K562 (cell line): ENCODE data around the gene NR2C2AP. TPM values are rescaled to one million over a fixed set of nuclear protein-coding genes. Genes with fewer than 3 reads are reported as not detected.

Experiments used
- BACH1 ChIP-seq: fragments of 200-800 bp; sonication (Bioruptor generic); IDR thresholded peaks from 2 replicates; pipeline ENCODE4 v1.6.1; 2016; ENCODE audit warnings: missing genetic modification characterization, missing compliant biosample characterization
- CBX5 ChIP-seq: IDR thresholded peaks from 2 replicates; pipeline ENCODE4 v1.6.1; 2014; ENCODE audit warnings: low read depth, borderline replicate concordance
- ELF2 ChIP-seq: fragments of 250-450 bp; sonication (Bioruptor Pico); IDR thresholded peaks from 2 replicates; pipeline ENCODE4 v1.5.0; 2021; ENCODE audit warnings: mild to moderate bottlenecking
- HOXB6 ChIP-seq: fragments of 250-450 bp; sonication (Bioruptor Pico); IDR thresholded peaks from 2 replicates; pipeline ENCODE4 v1.5.1; 2022; ENCODE audit warnings: mild to moderate bottlenecking, borderline replicate concordance
- KAT2B ChIP-seq: IDR thresholded peaks from one replicate; pipeline ENCODE4 v1.6.1; 2012; ENCODE audit warnings: low read depth, mild to moderate bottlenecking, control low read depth, inconsistent platforms, low read length, moderate library complexity
- KAT7 ChIP-seq: sonication (generic); formaldehyde crosslinking; IDR thresholded peaks from 2 replicates; pipeline ENCODE4 v1.8.0; 2022; ENCODE audit warnings: missing genetic modification reagents, mild to moderate bottlenecking, borderline replicate concordance
- KDM4B ChIP-seq, 2 experiments: fragments of 450-650 bp in 1 of 2; sonication (generic) in 1 of 2; IDR thresholded peaks; 2 replicates each; pipeline ENCODE4 v1.6.1; 2016 to 2017; ENCODE audit warnings: borderline replicate concordance in 2 of 2, antibody characterized with exemption in 1 of 2, low read depth in 1 of 2, mild to moderate bottlenecking in 1 of 2
- KLF13 ChIP-seq: fragments of 450-650 bp; IDR thresholded peaks from 2 replicates; pipeline ENCODE4 v1.6.1; 2016; ENCODE audit warnings: missing genetic modification characterization, low read depth, mild to moderate bottlenecking, missing compliant biosample characterization, moderate library complexity, borderline replicate concordance
- MXD1 ChIP-seq: fragments of 250-450 bp; sonication (Bioruptor Pico); IDR thresholded peaks from 2 replicates; pipeline ENCODE4 v1.8.0; 2021; ENCODE audit warnings: borderline replicate concordance, mild to moderate bottlenecking, moderate library complexity; ENCODE audit not compliant: poor library complexity, severe bottlenecking
- NCOR1 ChIP-seq: fragments of 450-650 bp; IDR thresholded peaks from 2 replicates; pipeline ENCODE4 v1.6.1; 2016; ENCODE audit warnings: mild to moderate bottlenecking, moderate library complexity
- NR0B1 ChIP-seq: fragments of 450-650 bp; IDR thresholded peaks from one replicate; pipeline ENCODE4 v1.6.1; 2018; ENCODE audit warnings: mild to moderate bottlenecking, moderate library complexity; ENCODE audit not compliant: partially characterized antibody
- PHB ChIP-seq: fragments of 250-450 bp; sonication (Bioruptor Pico); IDR thresholded peaks from 2 replicates; pipeline ENCODE4 v1.5.0; 2021
- PHB2 ChIP-seq: fragments of 450-650 bp; IDR thresholded peaks from 2 replicates; pipeline ENCODE4 v1.6.1; 2017; ENCODE audit warnings: low read depth
- POLR3G ChIP-seq: IDR thresholded peaks from 2 replicates; pipeline ENCODE4 v1.6.1; 2011; ENCODE audit not compliant: insufficient read length, insufficient replicate concordance; ENCODE audit errors: extremely low read depth
- RNF2 ChIP-seq: sonication (generic); IDR thresholded peaks from 2 replicates; pipeline ENCODE4 v1.6.1; 2016
- SMC3 ChIP-seq: conservative IDR thresholded peaks from 2 replicates; pipeline ENCODE4 v1.6.1; 2011; ENCODE audit warnings: low read depth, low read length, improper control_type of control experiment; ENCODE audit not compliant: insufficient read depth
- STAT5A ChIP-seq: IDR thresholded peaks from 2 replicates; pipeline ENCODE4 v1.6.1; 2012; ENCODE audit warnings: low read length, inconsistent platforms, borderline replicate concordance
- ZNF263 ChIP-seq: sonication (generic); formaldehyde crosslinking; IDR thresholded peaks from 2 replicates; pipeline ENCODE4 v1.8.0; 2022; ENCODE audit warnings: mild to moderate bottlenecking, missing genetic modification reagents, borderline replicate concordance
- ZNF274 ChIP-seq: IDR thresholded peaks from 2 replicates; pipeline ENCODE4 v1.6.1; 2011; ENCODE audit warnings: low read depth, mild to moderate bottlenecking, low read length, moderate library complexity, borderline replicate concordance
- ZNF354B ChIP-seq: fragments of 250-450 bp; sonication (Bioruptor Pico); IDR thresholded peaks from 2 replicates; pipeline ENCODE4 v1.4.0; 2020
- ZNF449 ChIP-seq: fragments of 250-450 bp; sonication (Bioruptor Pico); IDR thresholded peaks from 2 replicates; pipeline ENCODE4 v1.8.0; 2022; ENCODE audit warnings: moderate library complexity, mild to moderate bottlenecking, inconsistent platforms
- polyA plus RNA-seq, 8 experiments: library from polyadenylated mRNA; depleted of rRNA in 4 of 8; stranded (reverse) in 5 of 8; unstranded in 3 of 8; fragments of >200 nt; fragmentation: Nextera tagmentation in 2 of 8; fragmentation: Illumina TruSeq in 1 of 8; extraction: Ambion mirVana in 2 of 8; extraction: Trizol in 1 of 8; gene quantifications; 2 replicates each; pipeline versions ENCODE4 v1.2.1 to v1.2.3, GENCODE V29; 2011 to 2014; ENCODE audit warnings: inconsistent platforms in 1 of 8, missing spikeins in 1 of 8
- total RNA-seq, 7 experiments: library from RNA; depleted of rRNA in 6 of 7; stranded (reverse); fragments of >200 nt in 6 of 7; fragmentation: Illumina TruSeq in 2 of 7; extraction: Trizol in 2 of 7; gene quantifications; 2 replicates each; pipeline versions ENCODE4 v1.2.1 to v1.2.3, GENCODE V29; 2011 to 2021; ENCODE audit warnings: low replicate concordance in 1 of 7
- TF ChIP-seq, protein P1 (sequence below): fragments of 200-400 bp; formaldehyde crosslinking; IDR thresholded peaks from 2 replicates; pipeline ENCODE4 v1.6.1; 2017; ENCODE audit warnings: mild to moderate bottlenecking, low read depth, low read length, moderate library complexity

NR2C2AP gene
- total and polyA plus RNA-seq, 9 of the 15 experiments (the other 6 are each of a cell fraction or from before 2014, with no cell fraction given), result 23.7 to 77.4 (median 32.4) TPM

DNA sequence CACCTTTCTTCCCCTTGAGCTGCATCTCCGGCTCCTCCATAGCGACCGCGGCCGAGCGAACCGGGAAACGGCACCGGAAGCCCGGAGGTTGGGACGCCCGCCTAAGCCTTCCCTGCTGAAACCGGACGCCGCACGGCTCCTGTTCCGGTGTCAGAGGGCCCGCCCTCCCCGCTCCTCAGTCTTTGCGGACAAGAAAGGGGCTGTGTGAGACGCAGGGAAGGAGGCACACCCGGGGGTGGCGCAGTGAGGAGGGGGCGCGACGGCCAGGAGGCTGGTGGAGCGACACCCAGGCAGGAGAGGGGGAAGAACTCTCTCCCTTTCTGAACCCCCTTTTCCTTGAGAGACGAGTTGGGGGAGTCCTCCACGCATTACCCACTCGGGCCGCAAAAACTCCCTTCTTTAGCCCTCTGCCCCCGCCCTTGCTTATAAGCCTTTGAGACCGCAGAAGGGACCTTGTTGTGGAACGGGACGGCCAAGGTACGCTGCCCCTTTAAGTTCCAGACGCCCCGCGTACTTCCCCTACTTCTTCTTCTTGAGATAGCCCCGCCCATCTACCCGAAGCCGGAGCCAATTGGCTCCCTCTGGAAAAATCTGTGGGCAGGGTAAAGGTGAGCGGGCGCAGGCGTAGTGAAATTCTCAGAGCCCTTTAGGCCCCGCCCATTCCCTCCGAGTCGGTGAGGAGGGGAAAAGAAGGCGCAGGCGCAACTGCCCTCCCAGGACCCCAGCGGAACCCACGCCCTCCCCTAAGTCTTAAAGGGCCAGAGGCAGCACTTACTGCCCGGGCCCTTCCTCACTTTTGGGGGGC lies 10.9 kb downstream of the NR2C2AP start, which contains the start of the genes BORCS8 and RFXANK (continued):
- no peak for TF ChIP-seq KAT2B
- peak; percentile 77 for TF ChIP-seq RNF2
- TF ChIP-seq HOXB6 (CRISPR knock-in tag), result no peak
- no peak for TF ChIP-seq STAT5A
- TF ChIP-seq PHB (CRISPR knock-in tag), result no peak
- TF ChIP-seq BACH1, result no peak
- TF ChIP-seq MXD1, result no peak
- no peak for TF ChIP-seq PHB2
- TF ChIP-seq NR0B1, result no peak
- no peak for TF ChIP-seq POLR3G
- TF ChIP-seq ZNF354B (CRISPR knock-in tag), result no peak
- no peak; the same call in 1 of the 2 replicates for TF ChIP-seq ZNF263 (CRISPR knock-in tag)
- peak; percentile 33; the same call in 1 of the 2 replicates for TF ChIP-seq NCOR1
- no peak for TF ChIP-seq CBX5
- TF ChIP-seq ELF2 (CRISPR knock-in tag), result peak; percentile 53; the same call in 1 of the 2 replicates
- peak in 1 of 2 experiments; percentile 88; a peak in 1 of 4 replicates for TF ChIP-seq KDM4B (IDR thresholded peaks at IDR 0.05; ENCODE audit: borderline replicate concordance in 2 of 2, low read depth in 1 of 2)
- no peak for TF ChIP-seq ZNF449 (CRISPR knock-in tag)
- TF ChIP-seq, protein P1, sequence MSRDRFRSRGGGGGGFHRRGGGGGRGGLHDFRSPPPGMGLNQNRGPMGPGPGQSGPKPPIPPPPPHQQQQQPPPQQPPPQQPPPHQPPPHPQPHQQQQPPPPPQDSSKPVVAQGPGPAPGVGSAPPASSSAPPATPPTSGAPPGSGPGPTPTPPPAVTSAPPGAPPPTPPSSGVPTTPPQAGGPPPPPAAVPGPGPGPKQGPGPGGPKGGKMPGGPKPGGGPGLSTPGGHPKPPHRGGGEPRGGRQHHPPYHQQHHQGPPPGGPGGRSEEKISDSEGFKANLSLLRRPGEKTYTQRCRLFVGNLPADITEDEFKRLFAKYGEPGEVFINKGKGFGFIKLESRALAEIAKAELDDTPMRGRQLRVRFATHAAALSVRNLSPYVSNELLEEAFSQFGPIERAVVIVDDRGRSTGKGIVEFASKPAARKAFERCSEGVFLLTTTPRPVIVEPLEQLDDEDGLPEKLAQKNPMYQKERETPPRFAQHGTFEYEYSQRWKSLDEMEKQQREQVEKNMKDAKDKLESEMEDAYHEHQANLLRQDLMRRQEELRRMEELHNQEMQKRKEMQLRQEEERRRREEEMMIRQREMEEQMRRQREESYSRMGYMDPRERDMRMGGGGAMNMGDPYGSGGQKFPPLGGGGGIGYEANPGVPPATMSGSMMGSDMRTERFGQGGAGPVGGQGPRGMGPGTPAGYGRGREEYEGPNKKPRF, result no peak
- TF ChIP-seq KAT7 (CRISPR knock-in tag), result peak; percentile 80; the same call in 1 of the 2 replicates
- peak; percentile 78; the same call in 1 of the 2 replicates for TF ChIP-seq KLF13 (tag)
- no peak for TF ChIP-seq ZNF274
- no peak for TF ChIP-seq SMC3
